H1 (cell line): ENCODE data around the gene LUC7L3. TPM values are rescaled to one million over a fixed set of nuclear protein-coding genes. Genes with fewer than 3 reads are reported as not detected.

ENCODE experiments used
- ASH2L ChIP-seq: fragments of 200-600, 300-600 bp; sonication (generic); IDR thresholded peaks from one replicate; pipeline ENCODE4 v1.7.1; 2017; ENCODE audit warnings: low read length
- ATF3 ChIP-seq: IDR thresholded peaks from 2 replicates; pipeline ENCODE4 v1.6.1; 2011; ENCODE audit warnings: low read depth, mild to moderate bottlenecking, low read length; ENCODE audit not compliant: insufficient read depth
- CTCF ChIP-seq, 3 experiments: IDR thresholded peaks; 1 replicate in 2 of 3; 2 replicates in 1 of 3; pipeline versions ENCODE4 v1.5.1 to v1.6.1; 2011; ENCODE audit warnings: low read length in 3 of 3, mild to moderate bottlenecking in 3 of 3, inconsistent platforms in 2 of 3, low read depth in 1 of 3, moderate library complexity in 1 of 3; ENCODE audit not compliant: insufficient read depth in 1 of 3; ENCODE audit errors: control extremely low read depth in 1 of 3
- HDAC2 ChIP-seq, 2 experiments: fragments of 300-600 bp in 1 of 2; sonication (generic) in 1 of 2; IDR thresholded peaks; 2 replicates each; pipeline ENCODE4 v1.6.1; 2011 to 2012; ENCODE audit warnings: low read depth in 2 of 2, low read length in 2 of 2, mild to moderate bottlenecking in 2 of 2, moderate library complexity in 2 of 2, borderline replicate concordance in 1 of 2, inconsistent platforms in 1 of 2
- MAX ChIP-seq: IDR thresholded peaks from 2 replicates; pipeline ENCODE4 v1.6.1; 2012; ENCODE audit warnings: inconsistent platforms
- PHF8 ChIP-seq: fragments of 200-600 bp; sonication (generic); conservative IDR thresholded peaks from 2 replicates; pipeline ENCODE4 v1.7.1; 2012; ENCODE audit warnings: low read depth, mild to moderate bottlenecking, inconsistent platforms, low read length, moderate library complexity
- RAD21 ChIP-seq, 2 experiments: IDR thresholded peaks in 1 of 2; conservative IDR thresholded peaks in 1 of 2; 2 replicates each; pipeline ENCODE4 v1.6.1; 2011; ENCODE audit warnings: low read depth in 2 of 2, low read length in 2 of 2, improper control_type of control experiment in 1 of 2, inconsistent platforms in 1 of 2, mild to moderate bottlenecking in 1 of 2, moderate library complexity in 1 of 2
- TBP ChIP-seq: IDR thresholded peaks from 2 replicates; pipeline ENCODE4 v1.6.1; 2011; ENCODE audit warnings: low read depth, low read length, improper control_type of control experiment
- ZNF274 ChIP-seq: IDR thresholded peaks from 2 replicates; pipeline ENCODE4 v1.7.0; 2012; ENCODE audit warnings: low read length, borderline replicate concordance; ENCODE audit errors: extremely low read depth
- polyA plus RNA-seq, 7 experiments: library from polyadenylated mRNA; depleted of rRNA in 3 of 7; stranded (reverse) in 5 of 7; unstranded in 2 of 7; fragments of >200 nt in 5 of 7; fragments of 200-250 nt in 2 of 7; gene quantifications; 1 replicate in 5 of 7; 2 replicates in 1 of 7; 4 replicates in 1 of 7; pipeline versions ENCODE4 v1.2.1 to v1.2.3, GENCODE V29; 2011 to 2013; ENCODE audit warnings: missing spikeins in 2 of 7, mixed read lengths in 2 of 7
- total RNA-seq: library from RNA; stranded (reverse); fragmentation: NEBNext Ultra II Directional; extraction: Animal tissue kit (Norgen Biotek cat#: 25700); gene quantifications from 2 replicates; pipeline ENCODE4 v1.2.1, GENCODE V29; 2021

Gene LUC7L3
- total and polyA plus RNA-seq, 2 of the 8 experiments (the other 6 are each of a cell fraction or from before 2014, with no cell fraction given) = 102 to 126 TPM

- no peak for TF ChIP-seq ZNF274
- TF ChIP-seq CTCF (IDR thresholded peaks at IDR 0.05; ENCODE audit: control extremely low read depth in 1 of 3, insufficient read depth in 1 of 3, low read depth in 1 of 3, low read length in 3 of 3) = peak; percentile 99 to 100 (median 99)
- peak; percentile 99 to 100 for TF ChIP-seq RAD21 (IDR thresholded peaks at IDR 0.05 in 1 of 2, conservative IDR thresholded peaks at IDR 0.05 in 1 of 2; ENCODE audit: low read depth in 2 of 2, low read length in 2 of 2)
- peak; percentile 33; the same call in 1 of the 2 replicates for TF ChIP-seq MAX
- no peak for TF ChIP-seq PHF8
- no peak for TF ChIP-seq HDAC2 (IDR thresholded peaks at IDR 0.05; ENCODE audit: borderline replicate concordance in 1 of 2, low read depth in 2 of 2, low read length in 2 of 2)
- 0 out of 2 replicates have a peak, but pooled peaks have one; percentile 20 for TF ChIP-seq TBP
- no peak for TF ChIP-seq ASH2L
- TF ChIP-seq ATF3 = 0 out of 2 replicates have a peak, but pooled peaks have one; percentile 42
Observed at GRCh38 chr17:50783193-50783660, 63.8 kb downstream of the LUC7L3 start (continued).
